ENCODE results near the gene LAX1. TPM values are rescaled to one million over a fixed set of nuclear protein-coding genes. Genes with fewer than 3 reads are reported as not detected.

The LAX1 gene
- polyA plus RNA-seq, 1 donor (not counting 4 experiments of a cell fraction or from before 2014, with no cell fraction given) = 0.07 TPM

DNA sequence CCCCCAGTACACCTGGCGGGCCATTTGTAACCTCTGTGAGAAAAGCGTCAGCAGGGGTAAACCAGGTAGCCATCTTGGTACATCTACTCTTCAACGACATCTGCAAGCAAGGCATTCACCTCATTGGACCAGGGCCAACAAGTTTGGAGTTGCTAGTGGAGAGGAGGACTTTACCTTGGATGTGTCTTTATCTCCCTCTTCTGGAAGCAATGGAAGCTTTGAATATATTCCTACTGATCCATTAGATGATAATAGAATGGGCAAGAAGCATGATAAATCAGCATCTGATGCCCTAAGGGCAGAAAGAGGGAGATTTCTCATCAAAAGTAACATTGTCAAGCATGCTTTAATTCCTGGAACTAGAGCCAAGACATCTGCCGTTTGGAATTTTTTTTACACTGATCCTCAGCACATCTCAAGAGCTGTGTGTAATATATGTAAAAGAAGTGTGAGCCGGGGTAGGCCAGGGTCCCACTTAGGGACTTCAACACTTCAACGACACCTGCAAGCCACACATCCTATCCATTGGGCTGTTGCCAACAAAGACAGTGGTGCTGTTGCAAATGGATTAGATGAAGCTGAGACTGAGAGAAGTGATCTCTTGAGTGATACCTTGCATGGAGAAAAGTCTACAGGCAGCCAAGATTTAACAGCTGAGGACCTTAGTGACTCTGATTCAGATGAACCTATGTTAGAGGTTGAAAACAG is 33.1 kb downstream of the LAX1 start:
- FAIRE-seq (peak; percentile 70), DNase-seq (ENCODE audit: low read depth, low spot score) (peak; percentile 81)
- Histone ChIP-seq H2AFZ (ENCODE audit: control insufficient read depth, low read length) (no peak overlapping the region), H3K27ac (ENCODE audit: control insufficient read depth, insufficient read depth, low read length) (peak overlapping the region; percentile 19), H3K4me3 (ENCODE audit: control insufficient read depth in 2 of 3, extremely low read depth in 1 of 3, insufficient read depth in 2 of 3, low read depth in 1 of 3, low read length in 3 of 3) (peak overlapping the region in 1 of 3 experiments; percentile 60), H3K9ac (ENCODE audit: control insufficient read depth, extremely low read depth, insufficient read depth, low read length) (no peak overlapping the region), H3K4me1 (ENCODE audit: control insufficient read depth, extremely low read depth, insufficient read depth, low read length) (peaks cover 40% of the 10 kb centered on the region), H4K20me1 (ENCODE audit: control insufficient read depth, extremely low read depth, insufficient read depth, low read length) (peaks cover 9% of the 10 kb centered on the region), H3K4me2 (ENCODE audit: control insufficient read depth, extremely low read depth, insufficient read depth, low read depth, low read length) (peak overlapping the region; percentile 93), H3K9me1 (ENCODE audit: control insufficient read depth, extremely low read depth, insufficient read depth, low read length) (peaks cover 3% of the 10 kb centered on the region), H3K9me3 (ENCODE audit: control insufficient read depth, low read depth, low read length) (no peaks in the 10 kb centered on the region), H3K36me3 (ENCODE audit: control insufficient read depth in 2 of 2, extremely low read depth in 1 of 2, insufficient read depth in 2 of 2, low read length in 2 of 2) (peaks cover 6 to 24% of the 10 kb centered on the region in 2 experiments), H3K79me2 (ENCODE audit: control insufficient read depth, insufficient read depth, low read length) (peaks cover 68% of the 10 kb centered on the region), H3K27me3 (ENCODE audit: control insufficient read depth, extremely low read depth, insufficient read depth, low read length) (no peaks in the 10 kb centered on the region)
- dilution Hi-C loops (cut with MboI; ENCODE audit: extremely low pct_ligation_motif_present, low sequenced_read_pairs) = loop anchor here (10.0 kb wide), 1 partner anchor 73 kb away; no protein-coding TSS in a partner anchor
- no peak for TF ChIP-seq EZH2 (IDR thresholded peaks at IDR 0.05; ENCODE audit: low read length)
- TF ChIP-seq, protein P1, sequence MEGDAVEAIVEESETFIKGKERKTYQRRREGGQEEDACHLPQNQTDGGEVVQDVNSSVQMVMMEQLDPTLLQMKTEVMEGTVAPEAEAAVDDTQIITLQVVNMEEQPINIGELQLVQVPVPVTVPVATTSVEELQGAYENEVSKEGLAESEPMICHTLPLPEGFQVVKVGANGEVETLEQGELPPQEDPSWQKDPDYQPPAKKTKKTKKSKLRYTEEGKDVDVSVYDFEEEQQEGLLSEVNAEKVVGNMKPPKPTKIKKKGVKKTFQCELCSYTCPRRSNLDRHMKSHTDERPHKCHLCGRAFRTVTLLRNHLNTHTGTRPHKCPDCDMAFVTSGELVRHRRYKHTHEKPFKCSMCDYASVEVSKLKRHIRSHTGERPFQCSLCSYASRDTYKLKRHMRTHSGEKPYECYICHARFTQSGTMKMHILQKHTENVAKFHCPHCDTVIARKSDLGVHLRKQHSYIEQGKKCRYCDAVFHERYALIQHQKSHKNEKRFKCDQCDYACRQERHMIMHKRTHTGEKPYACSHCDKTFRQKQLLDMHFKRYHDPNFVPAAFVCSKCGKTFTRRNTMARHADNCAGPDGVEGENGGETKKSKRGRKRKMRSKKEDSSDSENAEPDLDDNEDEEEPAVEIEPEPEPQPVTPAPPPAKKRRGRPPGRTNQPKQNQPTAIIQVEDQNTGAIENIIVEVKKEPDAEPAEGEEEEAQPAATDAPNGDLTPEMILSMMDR (optimal IDR thresholded peaks at IDR 0.05 in 1 of 3, IDR thresholded peaks at IDR 0.05 in 1 of 3, conservative IDR thresholded peaks at IDR 0.05 in 1 of 3; ENCODE audit: extremely low read depth in 1 of 3, insufficient read depth in 2 of 3, low read length in 3 of 3) = peak; percentile 55 to 68 (median 56)

DNA sequence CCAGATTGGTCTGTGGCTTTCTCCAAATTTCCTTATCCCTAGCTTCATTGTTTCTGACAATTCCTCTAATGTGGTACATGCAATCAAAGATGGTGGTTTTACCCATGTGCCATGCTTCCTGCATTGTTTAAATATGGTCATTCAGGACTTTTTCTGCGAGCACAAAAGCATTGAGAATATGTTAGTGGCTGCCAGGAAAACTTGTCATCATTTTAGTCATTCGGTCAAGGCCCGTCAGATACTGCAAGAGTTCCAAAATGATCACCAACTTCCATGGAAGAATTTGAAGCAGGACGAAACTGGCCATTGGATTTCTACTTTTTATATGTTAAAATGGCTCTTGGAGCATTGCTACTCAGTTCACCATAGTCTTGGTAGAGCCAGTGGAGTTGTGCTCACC is 34.2 kb downstream of the LAX1 start:
- DNase-seq (ENCODE audit: low read depth, low spot score) (no peak), FAIRE-seq (no peak)
- peaks cover 3% of the 10 kb centered on the region for H3K9me1 ChIP-seq (ENCODE audit: control insufficient read depth, extremely low read depth, insufficient read depth, low read length)
- TF ChIP-seq EZH2 (IDR thresholded peaks at IDR 0.05; ENCODE audit: low read length) = no peak
- TF ChIP-seq, protein P1 (optimal IDR thresholded peaks at IDR 0.05 in 1 of 3, IDR thresholded peaks at IDR 0.05 in 1 of 3, conservative IDR thresholded peaks at IDR 0.05 in 1 of 3; ENCODE audit: extremely low read depth in 1 of 3, insufficient read depth in 2 of 3, low read length in 3 of 3) = no peak
- H3K9me3 ChIP-seq (ENCODE audit: control insufficient read depth, low read depth, low read length) = no peaks in the 10 kb centered on the region
- peaks cover 76% of the 10 kb centered on the region for H3K79me2 ChIP-seq (ENCODE audit: control insufficient read depth, insufficient read depth, low read length)
- dilution Hi-C loops (cut with MboI; ENCODE audit: extremely low pct_ligation_motif_present, low sequenced_read_pairs) = loop anchor here (10.0 kb wide), 1 partner anchor 74 kb away; no protein-coding TSS in a partner anchor
- peaks cover 40% of the 10 kb centered on the region for H3K4me1 ChIP-seq (ENCODE audit: control insufficient read depth, extremely low read depth, insufficient read depth, low read length)
- no peaks in the 10 kb centered on the region for H3K27me3 ChIP-seq (ENCODE audit: control insufficient read depth, extremely low read depth, insufficient read depth, low read length)
- no peak overlapping the region for H3K9ac ChIP-seq (ENCODE audit: control insufficient read depth, extremely low read depth, insufficient read depth, low read length)
- H3K4me3 ChIP-seq (ENCODE audit: control insufficient read depth in 2 of 3, extremely low read depth in 1 of 3, insufficient read depth in 2 of 3, low read depth in 1 of 3, low read length in 3 of 3) = no peak overlapping the region
- H3K36me3 ChIP-seq (ENCODE audit: control insufficient read depth in 2 of 2, extremely low read depth in 1 of 2, insufficient read depth in 2 of 2, low read length in 2 of 2) = peaks cover 9 to 31% of the 10 kb centered on the region in 2 experiments
- H4K20me1 ChIP-seq (ENCODE audit: control insufficient read depth, extremely low read depth, insufficient read depth, low read length) = peaks cover 9% of the 10 kb centered on the region
- no peak overlapping the region for H3K4me2 ChIP-seq (ENCODE audit: control insufficient read depth, extremely low read depth, insufficient read depth, low read depth, low read length)
- H3K27ac ChIP-seq (ENCODE audit: control insufficient read depth, insufficient read depth, low read length) = no peak overlapping the region
- H2AFZ ChIP-seq (ENCODE audit: control insufficient read depth, low read length) = no peak overlapping the region
